Stimulated activated CD8-positive, alpha-beta memory T cell treated with anti-CD3 and anti-CD28 coated beads, Interleukin-7, amount 100 ng/mL, for 24 hours (primary cell): Measurements from ENCODE around the gene CDON.
A peak's percentile ranks its signal among the peaks of the same experiment; 100 is the strongest.

ENCODE experiments used
- DNase-seq: peaks from one replicate; pipeline ENCODE4 v3.0.0-alpha.2; 2020; ENCODE audit warnings: low read depth

The CDON gene

GRCh38 chr11:126062679-126063506 lies at the start of gene CDON:
CDON (minus strand) TSS chr11:126062866; CDS start chr11:126023476, 39,390 bp downstream.
- DNase-seq: peak; percentile 79

- DNase-seq: no peak
Observed at GRCh38 chr11:126111458-126112116, 48.9 kb upstream of the CDON start.

DNA sequence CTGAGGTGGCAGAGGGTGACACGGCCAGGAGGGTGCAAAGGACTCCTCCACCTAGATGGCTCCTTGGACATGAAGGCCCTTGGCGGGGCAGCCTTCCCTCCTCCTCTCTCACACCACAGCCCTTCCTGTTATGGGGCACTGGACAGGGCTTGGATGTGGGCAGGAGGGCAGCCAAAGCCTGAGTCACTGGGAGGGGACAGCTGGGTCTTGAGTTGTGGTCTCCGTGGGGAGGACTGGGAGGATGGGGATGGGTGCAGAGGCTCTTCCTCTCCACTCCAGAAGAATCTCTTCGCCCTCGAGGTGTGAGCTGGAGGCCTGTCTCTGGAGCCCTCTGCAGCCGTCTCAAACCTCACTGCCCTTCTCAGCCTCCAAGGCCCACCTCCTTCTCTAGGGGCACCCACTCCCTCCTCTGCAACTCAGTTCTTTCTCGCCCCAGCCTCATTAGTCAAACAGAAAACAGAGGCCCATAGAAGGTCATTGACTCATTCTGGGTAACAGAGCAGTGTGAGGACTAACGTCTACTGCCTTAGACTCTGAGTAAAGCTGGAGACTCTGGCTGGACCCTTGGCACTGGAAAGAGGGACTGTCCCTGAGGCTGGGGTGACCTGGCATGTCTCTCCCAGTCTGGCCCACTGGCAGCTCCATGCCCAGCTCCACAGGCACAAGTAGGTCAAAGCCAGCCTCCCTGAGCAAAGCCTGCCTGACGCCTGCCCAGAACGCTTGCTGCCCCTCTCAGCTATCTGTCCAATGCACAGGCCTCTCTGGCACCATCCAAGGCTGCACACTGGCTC lies 47.5 kb upstream of the CDON start:
- DNase-seq: no peak

GRCh38 chr11:126106594-126107328 lies 44.1 kb upstream of the CDON start:
- no peak for DNase-seq

DNA sequence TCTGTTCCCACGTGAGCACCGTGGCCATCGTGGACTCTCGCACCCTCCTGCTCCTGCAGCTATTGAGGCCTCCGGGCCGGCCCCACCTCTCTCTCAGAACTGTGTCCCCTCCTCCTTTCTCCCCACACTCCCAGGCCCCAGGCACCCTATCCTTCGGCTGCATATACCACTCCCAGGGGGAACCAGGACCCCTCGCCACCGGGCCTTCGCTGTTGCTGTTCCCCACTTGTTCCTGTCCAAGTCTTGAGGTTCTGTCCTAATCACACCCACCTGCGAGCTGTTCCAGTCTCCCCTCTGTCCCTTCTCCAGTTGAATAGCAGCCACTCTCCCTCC lies 43.0 kb upstream of the CDON start:
- DNase-seq: no peak

GRCh38 chr11:126105022-126105747 lies 42.5 kb upstream of the CDON start:
- no peak for DNase-seq

DNA sequence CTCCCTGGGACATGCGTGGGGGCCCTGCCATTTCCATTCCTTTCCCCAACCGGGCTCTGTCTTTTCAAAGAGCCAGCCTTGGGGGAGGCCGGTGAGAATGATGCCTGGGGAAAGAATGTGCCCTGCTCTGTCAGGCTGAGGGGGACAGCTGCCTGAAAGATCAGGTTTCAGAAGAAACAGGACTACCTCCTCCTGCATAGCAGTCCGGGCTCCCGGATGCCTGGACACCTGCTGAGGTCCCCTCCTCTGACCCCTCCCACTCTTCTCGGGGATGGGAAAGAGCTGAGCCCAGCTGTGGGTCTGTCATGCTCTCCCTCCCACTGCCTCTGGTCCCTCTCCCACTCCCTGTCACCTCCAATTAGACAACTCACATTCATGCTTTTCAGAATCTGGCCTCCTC lies 41.8 kb upstream of the CDON start:
- no peak for DNase-seq

DNA sequence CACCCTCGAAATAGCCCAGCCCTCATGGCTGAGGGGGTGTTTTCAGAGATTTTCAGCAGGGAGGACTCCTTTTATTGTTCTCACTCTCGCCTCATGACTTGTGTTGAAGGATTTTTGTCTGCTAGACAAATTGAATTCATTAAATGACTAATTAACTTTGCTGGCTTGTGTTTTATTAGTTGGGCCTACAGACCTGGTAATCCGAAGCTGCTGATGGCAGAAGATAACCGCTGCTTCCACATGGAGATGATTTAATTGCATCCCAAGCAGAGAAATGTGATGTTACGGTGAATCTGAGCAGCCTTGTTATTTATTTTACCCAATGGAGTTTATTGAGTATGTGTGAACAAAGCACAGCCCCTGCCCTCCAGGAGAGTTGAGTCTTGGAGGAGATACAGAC lies 40.5 kb upstream of the CDON start:
- no peak for DNase-seq

GRCh38 chr11:126102436-126102981 lies 39.8 kb upstream of the CDON start:
- no peak for DNase-seq

- no peak for DNase-seq
Observed at GRCh38 chr11:126101930-126102283, 39.2 kb upstream of the CDON start.

GRCh38 chr11:126101251-126101929 lies 38.7 kb upstream of the CDON start:
- no peak for DNase-seq

GRCh38 chr11:126100716-126101115 lies 38.0 kb upstream of the CDON start:
- DNase-seq: no peak

- no peak for DNase-seq
Observed at GRCh38 chr11:126098204-126098769, 35.6 kb upstream of the CDON start.

DNA sequence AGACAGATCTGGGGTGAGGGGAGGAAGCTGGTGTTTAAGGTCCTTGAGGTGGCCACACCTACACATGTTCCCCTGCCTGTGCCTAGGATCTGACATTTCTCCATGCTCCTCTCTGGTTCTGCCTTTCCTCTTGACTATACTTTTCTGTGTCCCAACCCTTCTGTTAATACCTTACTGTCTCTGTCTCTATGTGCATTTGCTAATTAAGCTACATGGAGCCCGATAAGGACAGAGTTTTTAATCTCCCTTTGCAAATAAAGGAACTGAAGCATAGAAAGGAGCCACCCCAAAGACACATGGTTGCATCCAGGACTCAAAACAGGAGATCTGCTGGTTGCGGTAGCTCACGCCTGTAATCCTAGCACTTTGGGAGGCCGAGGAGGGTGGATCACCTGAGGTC lies 33.1 kb upstream of the CDON start:
- DNase-seq: no peak

- no peak for DNase-seq
Observed at GRCh38 chr11:126090452-126090851, 27.8 kb upstream of the CDON start.

DNA sequence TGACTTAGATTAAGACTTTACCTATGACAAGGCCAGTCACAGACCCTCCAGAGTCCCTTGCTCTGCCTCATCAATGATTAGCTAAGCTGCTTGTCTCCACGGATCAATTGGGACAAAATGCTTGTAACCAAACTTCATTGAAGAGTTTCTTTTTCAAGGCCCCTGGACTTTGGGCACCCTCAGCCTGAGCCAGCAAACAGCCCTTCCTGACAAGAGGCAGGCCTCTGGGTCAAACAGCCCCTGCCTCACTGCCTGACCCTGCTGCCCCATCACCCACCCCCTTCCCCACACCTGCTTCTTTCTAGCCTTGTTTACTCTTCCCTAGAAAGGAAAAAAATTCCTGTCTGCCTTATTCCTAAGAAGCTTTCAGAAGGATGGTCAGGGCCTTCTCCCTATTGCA lies 26.3 kb upstream of the CDON start:
- no peak for DNase-seq

DNA sequence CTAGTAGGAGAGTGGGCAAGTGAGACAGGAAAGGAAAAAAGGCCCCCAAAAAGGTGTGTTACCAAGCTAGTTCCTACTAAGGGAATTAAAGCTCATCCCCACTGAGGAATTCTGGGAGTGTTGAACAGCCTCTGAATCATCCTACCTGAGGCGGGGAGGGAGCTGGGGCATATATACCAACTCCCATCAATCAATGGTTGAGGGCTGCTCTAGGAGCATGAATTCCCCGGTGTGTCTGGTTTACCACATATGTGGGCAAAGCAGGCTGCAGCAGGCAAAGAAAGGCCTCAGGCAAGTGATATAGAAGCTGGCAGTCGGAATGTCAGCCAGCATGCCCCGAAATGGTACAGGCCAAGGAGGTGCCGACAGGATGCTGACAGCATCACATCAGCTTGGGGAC lies 23.6 kb upstream of the CDON start:
- DNase-seq: no peak

DNA sequence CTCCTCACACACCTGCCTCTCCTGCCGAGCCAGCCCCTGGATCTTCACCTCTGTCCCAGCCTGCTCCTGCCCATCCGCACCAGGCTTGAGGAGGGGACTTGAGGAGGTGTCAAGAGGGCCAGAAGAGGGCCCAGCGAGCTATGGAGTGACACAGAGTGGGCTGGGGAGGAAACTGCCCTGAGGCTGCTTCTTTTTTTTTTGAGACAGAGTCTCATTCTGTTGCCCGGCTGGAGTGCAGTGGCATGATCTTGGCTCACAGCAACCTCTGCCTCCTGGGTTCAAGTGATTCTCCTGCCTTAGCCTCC lies 21.9 kb upstream of the CDON start:
- DNase-seq: no peak

- DNase-seq: no peak
Observed at GRCh38 chr11:126083829-126084607, 21.4 kb upstream of the CDON start.
